Mammary epithelial cell (primary cell): ENCODE measurements around the gene FADS1.

ENCODE experiments used
- CTCF ChIP-seq, 2 donors: IDR thresholded peaks in 1 of 2; conservative IDR thresholded peaks in 1 of 2; 2 replicates each; pipeline ENCODE4 v1.5.1; 2011 to 2012; ENCODE audit warnings: inconsistent platforms in 2 of 2, low read length in 2 of 2, mild to moderate bottlenecking in 2 of 2, control low read depth in 1 of 2, low read depth in 1 of 2; ENCODE audit not compliant: insufficient read depth in 1 of 2; ENCODE audit errors: extremely low read depth in 1 of 2
- EZH2 ChIP-seq: IDR thresholded peaks from 2 replicates; pipeline ENCODE4 v1.6.1; 2012; ENCODE audit warnings: low read length, inconsistent platforms, borderline replicate concordance

GRCh38 chr11:61793829-61794204 is 23.0 kb downstream of the FADS1 start:
- TF ChIP-seq CTCF (conservative IDR thresholded peaks at IDR 0.05 in 1 of 2, IDR thresholded peaks at IDR 0.05 in 1 of 2; ENCODE audit: extremely low read depth in 1 of 2, insufficient read depth in 1 of 2, low read depth in 1 of 2, low read length in 2 of 2) (no peak), EZH2 (no peak)
